WERI-Rb-1 (cell line): ENCODE results near the gene CEACAM18.

Source experiments
- DNase-seq: peaks from one replicate; pipeline ENCODE4 v3.0.0-alpha.2; 2020
- H3K27ac ChIP-seq: fragments of 250-450 bp; sonication (Bioruptor Pico); 2 replicates; pipeline ENCODE4 v1.5.1; 2020; ENCODE audit warnings: mild to moderate bottlenecking, moderate library complexity
- H3K27me3 ChIP-seq: fragments of 250-450 bp; sonication (Bioruptor Pico); 2 replicates; pipeline ENCODE4 v1.5.1; 2021; ENCODE audit warnings: mild to moderate bottlenecking, low read depth, moderate library complexity; ENCODE audit not compliant: insufficient read depth, severe bottlenecking
- H3K36me3 ChIP-seq: fragments of 250-450 bp; sonication (Bioruptor Pico); 2 replicates; pipeline ENCODE4 v1.5.1; 2020; ENCODE audit warnings: mild to moderate bottlenecking, moderate library complexity
- H3K4me3 ChIP-seq: 2 replicates; pipeline ENCODE4 v1.5.1; 2011; ENCODE audit warnings: low read depth, mild to moderate bottlenecking, control low read depth, low read length
- H3K9me3 ChIP-seq: fragments of 250-450 bp; sonication (Bioruptor Pico); 2 replicates; pipeline ENCODE4 v1.5.1; 2021; ENCODE audit warnings: mild to moderate bottlenecking, moderate library complexity; ENCODE audit not compliant: severe bottlenecking
- CTCF ChIP-seq: IDR thresholded peaks from 2 replicates; pipeline ENCODE4 v1.5.1; 2011; ENCODE audit warnings: low read depth, mild to moderate bottlenecking, control low read depth, inconsistent platforms, low read length

CEACAM18 gene

GRCh38 chr19:51503286-51503817 is 25.0 kb downstream of the CEACAM18 start:
- no peak overlapping the region for H3K4me3 ChIP-seq
- no peaks in the 10 kb centered on the region for H3K9me3 ChIP-seq
- no peak overlapping the region for H3K27ac ChIP-seq
- no peak for DNase-seq
- no peaks in the 10 kb centered on the region for H3K36me3 ChIP-seq
- peaks cover 87% of the 10 kb centered on the region for H3K27me3 ChIP-seq
- no peak for TF ChIP-seq CTCF

GRCh38 chr19:51503896-51504295 is 25.6 kb downstream of the CEACAM18 start:
- H3K4me3 ChIP-seq, result no peak overlapping the region
- no peak for TF ChIP-seq CTCF
- H3K27me3 ChIP-seq, result peaks cover 87% of the 10 kb centered on the region
- H3K27ac ChIP-seq, result no peak overlapping the region
- DNase-seq, result no peak
- no peaks in the 10 kb centered on the region for H3K36me3 ChIP-seq
- no peaks in the 10 kb centered on the region for H3K9me3 ChIP-seq

DNA sequence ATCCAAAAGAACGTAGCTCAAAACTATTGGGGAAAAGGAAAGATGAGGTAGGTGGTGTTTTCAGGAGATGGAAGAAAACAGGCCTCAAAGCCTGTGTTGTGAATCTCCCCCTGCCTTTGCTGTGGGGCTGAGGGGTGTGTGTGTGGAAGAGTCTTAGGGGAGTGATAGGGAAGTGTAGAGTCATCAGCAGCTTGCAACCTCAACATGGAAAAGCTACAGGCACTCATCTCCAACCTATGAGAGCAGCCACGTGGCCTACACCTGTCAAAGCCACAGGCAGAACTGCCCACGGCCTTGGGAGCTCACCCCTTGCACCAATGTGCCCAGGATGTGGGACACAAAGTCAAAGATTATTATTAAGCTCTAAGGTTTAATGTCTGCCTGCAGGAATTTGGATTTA is 27.6 kb downstream of the CEACAM18 start:
- H3K27me3 ChIP-seq, result peaks cover 92% of the 10 kb centered on the region
- no peak for DNase-seq
- no peak overlapping the region for H3K4me3 ChIP-seq
- no peak overlapping the region for H3K27ac ChIP-seq
- H3K36me3 ChIP-seq, result no peaks in the 10 kb centered on the region
- no peak for TF ChIP-seq CTCF
- H3K9me3 ChIP-seq, result no peaks in the 10 kb centered on the region

DNA sequence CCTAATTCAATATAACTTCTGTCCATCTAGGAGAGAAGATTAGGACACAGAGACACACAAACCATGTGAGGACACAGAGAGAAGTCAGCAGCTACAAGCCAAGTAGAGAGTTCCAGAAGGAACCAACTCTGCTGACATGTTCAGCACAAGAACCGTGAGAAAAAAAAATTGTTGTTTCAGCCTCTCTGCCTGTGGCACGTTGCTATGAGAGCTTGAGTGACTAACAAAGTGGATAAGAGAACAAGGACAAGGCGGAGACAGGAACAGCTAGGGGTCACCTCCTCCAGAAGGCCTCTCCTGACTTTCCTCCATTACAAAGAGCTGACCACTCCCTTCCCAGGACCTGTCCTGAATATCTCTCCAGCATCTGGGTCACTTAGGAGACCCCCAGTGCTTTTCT is 28.9 kb downstream of the CEACAM18 start:
- no peak for DNase-seq
- Histone ChIP-seq H3K27ac (no peak overlapping the region), H3K4me3 (no peak overlapping the region), H3K9me3 (no peaks in the 10 kb centered on the region), H3K36me3 (no peaks in the 10 kb centered on the region), H3K27me3 (peaks cover 93% of the 10 kb centered on the region)
- TF ChIP-seq CTCF, result no peak

GRCh38 chr19:51507640-51508058 is 29.3 kb downstream of the CEACAM18 start:
- no peak for TF ChIP-seq CTCF
- Histone ChIP-seq H3K36me3 (no peaks in the 10 kb centered on the region), H3K9me3 (no peaks in the 10 kb centered on the region), H3K4me3 (no peak overlapping the region), H3K27me3 (peaks cover 93% of the 10 kb centered on the region), H3K27ac (no peak overlapping the region)
- no peak for DNase-seq

DNA sequence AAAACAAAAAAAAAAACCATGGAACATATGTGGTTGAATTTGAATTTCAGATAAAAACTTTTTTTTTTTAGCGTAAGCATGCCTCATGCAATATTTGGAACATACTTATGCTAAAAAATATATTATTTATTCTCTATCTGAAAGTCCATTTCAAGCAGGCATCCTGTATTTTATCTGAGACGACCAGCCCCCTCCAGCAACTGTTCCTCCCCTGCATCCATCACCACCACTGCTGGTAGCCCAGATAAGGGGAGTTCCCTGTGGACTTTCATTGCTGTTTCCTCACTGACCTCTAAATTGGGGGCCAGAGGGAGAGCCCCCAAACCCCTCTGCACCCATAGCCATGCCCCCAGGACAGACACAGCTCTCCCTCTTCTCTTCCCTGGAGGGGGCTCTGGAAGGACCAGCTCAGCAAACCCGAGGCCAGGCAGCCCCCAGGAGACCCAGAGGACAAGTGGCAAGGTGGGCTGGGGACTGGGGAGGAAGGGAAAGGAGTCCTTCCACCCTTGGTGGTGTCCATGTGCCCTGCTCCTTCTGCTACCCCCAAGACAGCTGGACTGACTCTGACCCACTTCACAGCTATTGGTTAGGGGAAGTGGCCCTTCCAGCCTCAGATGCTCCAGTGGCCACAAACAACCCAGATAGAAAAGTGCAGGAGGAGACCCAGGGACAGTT is 29.9 kb downstream of the CEACAM18 start:
- H3K27ac ChIP-seq, result no peak overlapping the region

More for the DNA sequence above, 29.9 kb downstream of the CEACAM18 start:
- H3K4me3 ChIP-seq, result no peak overlapping the region
- TF ChIP-seq CTCF, result no peak
- no peaks in the 10 kb centered on the region for H3K9me3 ChIP-seq
- no peak for DNase-seq
- no peaks in the 10 kb centered on the region for H3K36me3 ChIP-seq
- H3K27me3 ChIP-seq, result peaks cover 93% of the 10 kb centered on the region
